HCT116 (cell line): Measurements from ENCODE around the gene ADARB2. TPM values are rescaled to one million over a fixed set of nuclear protein-coding genes. Genes with fewer than 3 reads are reported as not detected.

Source experiments
- ATAC-seq: fragments of 200-7000 bp; cut with Tn5 transposase; 2 replicates; pipeline ENCODE4 v1.9.1; 2020; ENCODE audit warnings: mild to moderate bottlenecking, moderate library complexity
- BruUV-seq: library from RNA; stranded (reverse); fragments of 400-500 nt; replicated peaks from 2 replicates; lab custom pipeline; 2021; lab: Mats Ljungman, UMichigan
- CTCF ChIA-PET: fragments of 300-600 bp; sonication (Branson Sonifier 250); formaldehyde crosslinking; loops from one replicate; lab custom pipeline; 2021; ENCODE audit warnings: antibody characterized with exemption; lab: Charles Lee
- POLR2A ChIA-PET: fragments of 300-600, 350-600 bp; sonication (Branson Sonifier 250); formaldehyde crosslinking; loops from one replicate; lab custom pipeline; 2021; ENCODE audit warnings: antibody characterized with exemption; lab: Charles Lee
- RAD21 ChIA-PET, 2 experiments: fragments of 300-600 bp; sonication (Branson Sonifier 250); formaldehyde crosslinking; loops; one replicate each; lab custom pipeline; 2023; ENCODE audit warnings: low total read pairs in 2 of 2; ENCODE audit not compliant: uncharacterized antibody in 2 of 2, unreplicated experiment in 2 of 2, low non-redundant PET in 1 of 2; lab: Charles Lee
- DNase-seq: peaks from one replicate; pipeline ENCODE4 v3.0.0-alpha.2; 2010; ENCODE audit warnings: low read depth, low spot score
- H2AFZ ChIP-seq: fragments of 200-600 bp; shearing (Covaris generic), sonication (generic); 2 replicates; pipeline ENCODE4 v1.6.1; 2017; ENCODE audit warnings: low read depth, mixed run types, mixed read lengths, antibody characterized with exemption, low read length; ENCODE audit not compliant: poor library complexity, severe bottlenecking
- H3K27ac ChIP-seq: 2 replicates; pipeline ENCODE4 v1.5.1; 2012; ENCODE audit warnings: low read depth, low read length
- H3K27me3 ChIP-seq: fragments of 200-600 bp; sonication (generic); 2 replicates; pipeline ENCODE4 v1.6.1; 2016; ENCODE audit warnings: mixed run types, low read length, mixed read lengths; ENCODE audit not compliant: insufficient read depth
- H3K36me3 ChIP-seq, 2 experiments: fragments of 200-500 bp in 1 of 2; fragments of 200-600 bp in 1 of 2; sonication (Bioruptor generic) in 1 of 2; sonication (generic) in 1 of 2; 2 replicates each; pipeline versions ENCODE4 v1.5.1 to v1.6.1; 2014 to 2016; ENCODE audit warnings: low read length in 2 of 2, inconsistent platforms in 1 of 2, mixed read lengths in 1 of 2, mixed run types in 1 of 2; ENCODE audit not compliant: insufficient read depth in 2 of 2, control insufficient read depth in 1 of 2
- H3K4me1 ChIP-seq, 2 experiments: fragments of 200-600 bp in 1 of 2; sonication (generic) in 1 of 2; 2 replicates each; pipeline versions ENCODE4 v1.5.1 to v1.6.1; 2012 to 2017; ENCODE audit warnings: low read length in 2 of 2, inconsistent platforms in 1 of 2, mild to moderate bottlenecking in 1 of 2, mixed read lengths in 1 of 2, mixed run types in 1 of 2, moderate library complexity in 1 of 2; ENCODE audit not compliant: insufficient read depth in 2 of 2, control insufficient read depth in 1 of 2
- H3K4me2 ChIP-seq: fragments of 200-600 bp; sonication (generic); 2 replicates; pipeline ENCODE4 v1.6.1; 2017; ENCODE audit warnings: mixed run types, low read length, mixed read lengths
- H3K4me3 ChIP-seq, 2 experiments: fragments of 200-600 bp in 1 of 2; sonication (generic) in 1 of 2; replicated peaks in 1 of 2; 2 replicates each; pipeline ENCODE4 v1.5.1; 2011 to 2016; ENCODE audit warnings: low read length in 2 of 2, control low read depth in 1 of 2, low read depth in 1 of 2, mild to moderate bottlenecking in 1 of 2, mixed read lengths in 1 of 2, mixed run types in 1 of 2
- H3K79me2 ChIP-seq: fragments of 200-600 bp; sonication (generic); 2 replicates; pipeline ENCODE4 v1.6.1; 2017; ENCODE audit warnings: mild to moderate bottlenecking, mixed run types, low read length, moderate library complexity, mixed read lengths; ENCODE audit not compliant: insufficient read depth
- H3K9ac ChIP-seq: fragments of 200-600 bp; sonication (generic); 2 replicates; pipeline ENCODE4 v1.6.1; 2016; ENCODE audit warnings: low read length, mixed read lengths
- H3K9me2 ChIP-seq: fragments of 200-600 bp; sonication (generic), shearing (Covaris generic); 2 replicates; pipeline ENCODE4 v1.6.1; 2017; ENCODE audit warnings: mixed run types, mild to moderate bottlenecking, moderate library complexity; ENCODE audit not compliant: insufficient read depth
- H3K9me3 ChIP-seq, 2 experiments: fragments of 200-500 bp in 1 of 2; fragments of 200-600 bp in 1 of 2; sonication (Bioruptor generic) in 1 of 2; sonication (generic) in 1 of 2; 2 replicates each; pipeline ENCODE4 v1.6.1; 2014 to 2017; ENCODE audit warnings: low read length in 2 of 2, mixed read lengths in 2 of 2, inconsistent platforms in 1 of 2, low read depth in 1 of 2, mild to moderate bottlenecking in 1 of 2, mixed run types in 1 of 2, moderate library complexity in 1 of 2; ENCODE audit not compliant: control insufficient read depth in 1 of 2, insufficient read depth in 1 of 2
- H4K20me1 ChIP-seq: fragments of 200-600 bp; sonication (generic), shearing (Covaris generic); 2 replicates; pipeline ENCODE4 v1.6.1; 2017; ENCODE audit warnings: mixed run types, mild to moderate bottlenecking, moderate library complexity; ENCODE audit not compliant: insufficient read depth
- ELF1 ChIP-seq: IDR thresholded peaks from 2 replicates; pipeline ENCODE4 v1.6.1; 2012; ENCODE audit warnings: low read depth, borderline replicate concordance
- EZH2 ChIP-seq: fragments of 200-600 bp; sonication (generic); IDR thresholded peaks from 2 replicates; pipeline ENCODE4 v1.6.1; 2017; ENCODE audit warnings: antibody characterized with exemption, mixed run types
- RAD21 ChIP-seq: IDR thresholded peaks from 2 replicates; pipeline ENCODE4 v1.6.1; 2012; ENCODE audit warnings: low read depth, mild to moderate bottlenecking
- SP1 ChIP-seq: IDR thresholded peaks from 2 replicates; pipeline ENCODE4 v1.6.1; 2012; ENCODE audit warnings: low read depth
- ZNF274 ChIP-seq: fragments of 200-500 bp; sonication (Bioruptor generic); IDR thresholded peaks from 2 replicates; pipeline ENCODE4 v1.6.1; 2014; ENCODE audit warnings: mild to moderate bottlenecking, low read depth, low read length, inconsistent platforms
- intact Hi-C: fragments of 100-400 bp; cut with micrococcal nuclease; formaldehyde crosslinking; loops from 2 replicates; pipeline ENCODE4 v1.10.0; 2022
- total RNA-seq: library from RNA; stranded (reverse); gene quantifications from one replicate; pipeline ENCODE4 v1.2.1, GENCODE V29; 2021; ENCODE audit not compliant: unreplicated experiment
- TF ChIP-seq, protein P1 (sequence below), 3 experiments: fragments of 200-600 bp in 1 of 3; sonication (generic) in 1 of 3; IDR thresholded peaks in 2 of 3; conservative IDR thresholded peaks in 1 of 3; 2 replicates each; pipeline ENCODE4 v1.5.1; 2012 to 2017; ENCODE audit warnings: low read depth in 2 of 3, low read length in 2 of 3, antibody characterized with exemption in 1 of 3, borderline replicate concordance in 1 of 3, control low read depth in 1 of 3, mild to moderate bottlenecking in 1 of 3, mixed read lengths in 1 of 3, mixed run types in 1 of 3, moderate library complexity in 1 of 3; ENCODE audit not compliant: insufficient read depth in 1 of 3
- TF ChIP-seq, protein P2 (sequence below): IDR thresholded peaks from 2 replicates; pipeline ENCODE4 v1.6.1; 2012

Gene ADARB2
- total RNA-seq, 1 experiment from 2014 or later, result not detected

DNA sequence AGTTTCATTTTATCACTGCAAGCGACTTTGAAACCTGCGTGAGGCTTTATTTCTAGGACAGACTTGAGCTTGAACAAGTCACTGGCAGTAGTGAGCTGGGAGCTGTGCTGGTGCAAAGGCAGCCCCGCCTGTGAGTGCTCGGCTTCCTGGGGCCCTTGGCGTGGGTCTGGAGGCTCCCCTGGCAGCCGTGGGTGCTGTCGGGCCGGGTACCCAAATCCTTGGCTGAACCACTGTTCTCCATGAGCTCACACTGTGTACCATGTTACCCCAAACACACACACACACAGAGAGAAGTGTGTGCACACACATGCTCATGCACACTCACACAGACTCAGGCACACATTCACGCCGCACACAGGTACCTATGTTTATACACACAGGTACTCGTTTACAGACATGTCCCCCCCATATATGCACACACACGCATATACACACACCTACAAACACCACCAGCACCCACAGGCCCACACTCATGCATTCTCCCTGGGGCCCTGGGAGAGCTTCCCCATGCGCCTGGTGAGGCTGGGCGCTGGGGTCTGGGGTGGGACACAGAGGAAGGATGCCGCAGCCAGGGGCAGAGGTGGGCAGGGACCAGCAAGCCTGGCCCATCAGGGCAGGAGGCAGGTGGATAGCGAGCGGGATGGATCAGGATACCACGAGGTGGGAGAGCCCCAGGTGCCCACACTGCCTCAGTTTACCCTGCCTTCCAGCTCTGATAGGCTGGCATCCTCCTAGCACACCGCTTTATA is 158.8 kb downstream of the ADARB2 start:
- TF ChIP-seq, protein P1, sequence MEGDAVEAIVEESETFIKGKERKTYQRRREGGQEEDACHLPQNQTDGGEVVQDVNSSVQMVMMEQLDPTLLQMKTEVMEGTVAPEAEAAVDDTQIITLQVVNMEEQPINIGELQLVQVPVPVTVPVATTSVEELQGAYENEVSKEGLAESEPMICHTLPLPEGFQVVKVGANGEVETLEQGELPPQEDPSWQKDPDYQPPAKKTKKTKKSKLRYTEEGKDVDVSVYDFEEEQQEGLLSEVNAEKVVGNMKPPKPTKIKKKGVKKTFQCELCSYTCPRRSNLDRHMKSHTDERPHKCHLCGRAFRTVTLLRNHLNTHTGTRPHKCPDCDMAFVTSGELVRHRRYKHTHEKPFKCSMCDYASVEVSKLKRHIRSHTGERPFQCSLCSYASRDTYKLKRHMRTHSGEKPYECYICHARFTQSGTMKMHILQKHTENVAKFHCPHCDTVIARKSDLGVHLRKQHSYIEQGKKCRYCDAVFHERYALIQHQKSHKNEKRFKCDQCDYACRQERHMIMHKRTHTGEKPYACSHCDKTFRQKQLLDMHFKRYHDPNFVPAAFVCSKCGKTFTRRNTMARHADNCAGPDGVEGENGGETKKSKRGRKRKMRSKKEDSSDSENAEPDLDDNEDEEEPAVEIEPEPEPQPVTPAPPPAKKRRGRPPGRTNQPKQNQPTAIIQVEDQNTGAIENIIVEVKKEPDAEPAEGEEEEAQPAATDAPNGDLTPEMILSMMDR (IDR thresholded peaks at IDR 0.05 in 2 of 3, conservative IDR thresholded peaks at IDR 0.05 in 1 of 3; ENCODE audit: borderline replicate concordance in 1 of 3, insufficient read depth in 1 of 3, low read depth in 2 of 3, low read length in 2 of 3), result no peak
- TF ChIP-seq, protein P2, sequence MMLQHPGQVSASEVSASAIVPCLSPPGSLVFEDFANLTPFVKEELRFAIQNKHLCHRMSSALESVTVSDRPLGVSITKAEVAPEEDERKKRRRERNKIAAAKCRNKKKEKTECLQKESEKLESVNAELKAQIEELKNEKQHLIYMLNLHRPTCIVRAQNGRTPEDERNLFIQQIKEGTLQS, result no peak
- no peaks in the 10 kb centered on the region for H3K79me2 ChIP-seq
- H3K4me2 ChIP-seq, result no peak overlapping the region
- H3K4me1 ChIP-seq, result no peaks in the 10 kb centered on the region
- BruUV-seq, result no TSS peak
- no peak overlapping the region for H3K9ac ChIP-seq
- ChIA-PET RAD21 (no interaction called here), CTCF (no interaction called here), POLR2A (no interaction called here)
- no peaks in the 10 kb centered on the region for H3K9me3 ChIP-seq
- H2AFZ ChIP-seq, result no peak overlapping the region
- DNase-seq (no peak), ATAC-seq (no peak)
- H4K20me1 ChIP-seq, result no peaks in the 10 kb centered on the region
- H3K4me3 ChIP-seq, result no peak overlapping the region
- H3K9me2 ChIP-seq, result no peaks in the 10 kb centered on the region
- intact Hi-C loops, result no loop called here
- peaks cover 7% of the 10 kb centered on the region; the same call in 1 of the 2 replicates for H3K27me3 ChIP-seq
- no peak overlapping the region for H3K27ac ChIP-seq
- no peaks in the 10 kb centered on the region for H3K36me3 ChIP-seq

DNA sequence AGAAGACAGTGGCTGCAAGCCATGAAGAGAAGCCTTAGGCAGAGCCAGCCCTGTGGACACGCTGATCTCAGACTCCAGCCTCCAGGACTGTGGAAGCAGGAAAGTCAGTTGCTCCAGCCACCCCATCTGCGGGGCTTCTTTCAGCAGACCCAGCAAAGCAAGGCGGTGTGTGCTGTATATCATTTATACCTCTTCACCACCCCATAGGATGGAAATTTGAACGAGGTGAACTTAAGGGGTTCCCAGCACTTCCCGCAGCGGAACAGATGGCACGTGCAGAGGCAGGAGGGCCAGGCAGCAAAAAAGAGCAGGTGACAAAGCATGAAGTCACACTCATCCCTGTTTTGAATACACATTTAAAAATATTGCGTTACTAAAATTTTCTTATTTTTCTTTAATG is 159.4 kb downstream of the ADARB2 start:
- RAD21 ChIA-PET, result no interaction called here
- Histone ChIP-seq H2AFZ (no peak overlapping the region), H3K9ac (no peak overlapping the region), H3K79me2 (no peaks in the 10 kb centered on the region), H3K4me3 (no peak overlapping the region), H3K4me1 (no peaks in the 10 kb centered on the region), H3K27ac (no peak overlapping the region)
- intact Hi-C loops, result no loop called here
- no peak for ATAC-seq
- TF ChIP-seq, protein P2, result no peak
- TF ChIP-seq ZNF274 (no peak), ELF1 (no peak), EZH2 (no peak), SP1 (no peak), RAD21 (no peak)
- TF ChIP-seq, all 23 proteins: peak for 0
- no peaks in the 10 kb centered on the region for H3K9me3 ChIP-seq
- BruUV-seq, result no TSS peak
- H4K20me1 ChIP-seq, result no peaks in the 10 kb centered on the region
- H3K36me3 ChIP-seq, result no peaks in the 10 kb centered on the region
- no peak for DNase-seq
- H3K9me2 ChIP-seq, result no peaks in the 10 kb centered on the region
- CTCF ChIA-PET, result no interaction called here
- no peak overlapping the region for H3K4me2 ChIP-seq
- POLR2A ChIA-PET, result no interaction called here
- peaks cover 7% of the 10 kb centered on the region; the same call in 1 of the 2 replicates for H3K27me3 ChIP-seq
